H54 (cell line): ENCODE results near the gene LTBP1.

Experiments used
- DNase-seq: peaks from one replicate; pipeline ENCODE4 v3.0.0; 2011; ENCODE audit warnings: low spot score, mixed read lengths; ENCODE audit not compliant: insufficient read length
- FAIRE-seq: peaks from 3 replicates; lab custom pipeline; 2011; peaks lifted over from hg19 to GRCh38; lab: Jason Lieb, UNC
- POLR2A ChIP-seq: IDR thresholded peaks from 2 replicates; pipeline ENCODE4 v1.6.1; 2011; ENCODE audit warnings: low read depth, mild to moderate bottlenecking, low read length

The LTBP1 gene

DNA sequence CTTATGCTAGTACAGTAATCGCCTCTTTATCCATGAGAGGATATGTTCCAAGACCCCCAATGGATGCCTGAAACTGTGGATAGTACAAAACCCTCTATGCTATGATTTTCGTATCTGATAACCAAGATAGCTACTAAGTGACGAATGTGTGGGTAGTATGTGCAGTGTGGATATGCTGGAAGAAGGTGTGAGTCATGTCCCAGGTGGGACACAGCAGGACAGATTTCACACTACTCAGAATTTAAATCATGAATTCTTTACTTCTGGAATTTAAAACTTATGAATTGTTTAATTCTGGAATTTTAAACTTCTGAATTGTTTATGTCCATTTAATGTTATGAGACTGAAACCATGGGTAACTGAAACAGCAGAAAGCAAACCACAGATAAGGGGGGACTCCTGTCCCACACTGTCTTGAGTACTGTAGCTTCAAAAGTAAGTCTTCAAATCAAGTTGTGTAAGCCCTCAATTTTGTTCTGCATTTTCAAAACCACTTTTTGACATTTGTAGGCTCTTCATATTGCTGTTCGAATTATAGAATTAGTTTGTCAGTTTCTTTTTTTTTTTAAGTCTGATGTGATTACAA lies 116.0 kb downstream of the LTBP1 start:
- no peak for DNase-seq
- no peak for TF ChIP-seq POLR2A
- FAIRE-seq, result peak; percentile 23

DNA sequence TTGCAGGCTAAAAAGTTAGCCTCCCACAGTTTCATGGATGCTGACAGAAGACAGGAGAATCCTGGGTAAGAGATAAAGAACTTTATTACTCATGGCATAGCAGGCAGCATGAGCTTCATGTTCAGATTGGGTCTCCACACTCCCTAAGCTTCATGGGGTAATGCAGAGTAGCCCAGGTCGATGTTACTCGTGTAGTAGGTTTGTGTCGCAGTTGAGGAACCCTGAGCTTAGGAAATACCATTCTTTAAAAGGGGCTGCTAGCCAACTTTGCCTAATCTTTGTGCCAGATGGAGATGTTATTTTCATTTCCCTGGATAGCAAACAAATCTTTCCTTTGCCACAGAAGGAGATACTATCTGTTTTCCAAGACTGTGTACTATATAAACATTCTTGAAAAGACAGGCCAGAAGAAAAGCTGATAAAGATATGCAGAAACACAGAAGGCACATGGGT lies 117.6 kb downstream of the LTBP1 start:
- FAIRE-seq (no peak), DNase-seq (no peak)
- no peak for TF ChIP-seq POLR2A

DNA sequence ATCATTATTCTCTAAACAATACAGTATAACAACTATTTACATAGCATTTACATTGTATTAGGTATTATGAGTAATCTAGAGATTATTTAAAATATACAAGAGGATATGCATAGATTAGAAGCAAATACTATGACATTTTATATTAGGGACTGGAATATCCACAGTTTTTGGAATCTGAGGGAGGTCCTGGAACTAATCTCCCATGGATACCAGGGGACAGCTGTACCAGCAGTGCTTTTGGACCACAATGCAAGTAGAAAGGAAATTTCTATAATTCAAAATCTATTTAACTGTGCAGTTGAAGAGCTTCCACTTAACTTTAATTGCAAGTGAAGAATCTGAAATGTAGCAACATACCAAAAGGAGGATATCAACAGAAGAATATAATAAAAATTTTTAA lies 120.8 kb downstream of the LTBP1 start:
- DNase-seq (no peak), FAIRE-seq (no peak)
- no peak for TF ChIP-seq POLR2A

DNA sequence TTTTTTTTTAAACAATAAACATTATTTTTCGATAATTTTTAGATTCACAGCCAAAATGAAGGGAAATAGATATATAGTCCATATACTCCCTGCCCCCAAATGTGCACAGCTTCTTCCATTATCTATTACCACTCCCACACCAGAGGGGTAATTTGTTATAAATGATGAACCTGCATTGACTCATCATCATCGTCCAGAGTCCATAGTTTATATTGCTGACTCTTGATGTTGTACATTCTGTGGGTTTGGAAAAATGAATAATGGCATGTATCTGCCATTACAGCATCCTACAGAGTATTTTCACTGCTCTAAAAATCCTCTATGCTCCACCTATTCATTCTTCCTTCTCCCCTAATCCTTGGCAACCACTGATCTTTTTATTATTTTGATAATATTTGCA lies 121.5 kb downstream of the LTBP1 start:
- FAIRE-seq, result peak; percentile 92
- TF ChIP-seq POLR2A, result no peak

DNA sequence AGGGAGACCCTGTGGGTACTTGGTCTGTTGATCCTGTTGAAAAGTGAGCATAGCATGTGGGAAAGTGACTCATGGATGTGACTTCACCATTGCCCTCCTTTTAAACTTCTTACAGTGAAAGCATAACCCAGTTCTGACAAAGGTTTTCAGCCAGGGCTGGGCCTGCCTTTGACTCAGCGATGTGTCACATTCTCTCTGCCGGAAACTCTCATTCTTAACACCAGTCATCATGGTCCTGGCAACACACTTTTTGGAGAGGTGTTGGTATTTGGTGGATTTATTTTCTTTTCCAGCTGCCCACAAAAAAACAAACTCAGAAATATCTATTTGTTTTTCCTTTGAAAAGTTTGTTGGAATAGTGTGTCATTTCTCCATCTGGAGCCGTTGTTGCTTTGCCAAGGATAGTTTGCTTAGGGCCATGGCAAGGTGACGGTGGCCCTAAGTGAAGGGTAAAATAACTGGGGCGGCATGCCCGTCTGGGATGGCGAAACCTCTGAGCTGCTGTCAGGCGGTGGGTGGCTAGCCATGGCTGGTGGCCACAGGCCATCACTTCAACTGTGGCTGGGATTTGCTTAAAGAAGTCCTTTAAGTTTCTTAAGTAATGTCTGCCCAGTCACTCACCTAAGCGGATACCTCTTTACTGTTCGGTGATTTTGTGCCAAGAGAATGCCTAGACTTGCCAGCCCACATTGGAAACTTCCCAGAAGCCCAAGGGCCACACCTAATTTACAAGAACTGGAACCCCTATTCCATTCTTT lies 123.3 kb downstream of the LTBP1 start:
- no peak for TF ChIP-seq POLR2A
- FAIRE-seq (peak; percentile 99), DNase-seq (peak; percentile 74)

More for the DNA sequence above, 121.5 kb downstream of the LTBP1 start:
- DNase-seq, result peak; percentile 16

DNA sequence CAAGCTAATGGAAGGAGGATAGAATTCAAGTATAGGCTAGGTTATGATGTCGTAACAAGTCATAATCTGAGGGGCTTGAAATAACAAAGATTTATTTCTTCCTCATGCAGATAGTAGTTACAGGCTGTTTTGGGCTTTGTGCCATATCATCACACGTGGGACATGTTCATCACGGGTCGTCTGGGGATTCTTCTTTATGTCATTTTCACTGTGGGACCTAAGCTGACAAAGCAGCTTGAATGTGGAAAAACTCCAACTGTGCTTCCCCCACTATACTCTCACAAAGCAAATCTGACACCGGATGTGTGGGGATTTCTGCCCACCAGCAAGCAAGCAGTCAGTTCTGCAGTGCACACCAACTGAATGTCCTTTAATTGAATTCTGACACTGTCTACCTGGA lies 124.8 kb downstream of the LTBP1 start:
- TF ChIP-seq POLR2A, result no peak
- no peak for FAIRE-seq
- no peak for DNase-seq

DNA sequence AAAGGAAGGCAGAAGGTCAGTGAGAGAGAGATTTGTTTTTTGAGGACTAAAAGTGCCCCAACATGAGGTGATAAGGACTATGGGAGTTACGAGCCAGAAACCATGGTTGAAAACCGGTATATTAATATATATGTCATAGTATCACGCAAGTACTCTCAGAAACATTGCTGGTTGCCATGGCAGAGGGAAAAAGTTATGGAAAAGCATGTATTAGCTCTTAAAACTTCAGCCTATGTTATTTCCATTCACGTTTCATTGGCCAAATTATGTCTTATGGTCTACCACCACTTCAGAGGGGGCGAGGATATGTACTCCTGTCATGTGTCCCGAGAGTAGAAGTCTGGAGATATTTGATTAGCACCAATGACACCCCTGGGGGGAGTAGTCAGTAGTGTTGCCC lies 125.9 kb downstream of the LTBP1 start:
- no peak for TF ChIP-seq POLR2A
- no peak for FAIRE-seq
- no peak for DNase-seq

DNA sequence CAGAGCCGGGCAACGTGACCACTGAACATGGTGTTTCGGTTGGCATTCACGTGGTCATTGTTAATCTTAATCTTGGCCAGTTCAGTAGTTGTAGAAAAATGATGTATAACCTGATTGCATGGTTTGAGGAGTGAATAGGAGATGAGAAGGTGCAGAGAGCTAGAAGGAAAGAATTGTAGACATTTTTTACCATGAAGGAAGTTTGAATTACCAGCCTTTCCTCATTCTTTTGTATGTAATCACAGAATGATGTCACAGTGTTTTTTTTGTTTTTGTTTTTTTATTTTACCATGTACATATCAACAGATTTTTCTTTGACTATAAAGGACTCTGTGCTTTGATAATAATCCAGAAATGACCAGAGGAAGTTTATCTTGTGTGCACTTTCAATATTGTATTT lies 126.3 kb downstream of the LTBP1 start:
- no peak for FAIRE-seq
- no peak for TF ChIP-seq POLR2A
- DNase-seq, result no peak

DNA sequence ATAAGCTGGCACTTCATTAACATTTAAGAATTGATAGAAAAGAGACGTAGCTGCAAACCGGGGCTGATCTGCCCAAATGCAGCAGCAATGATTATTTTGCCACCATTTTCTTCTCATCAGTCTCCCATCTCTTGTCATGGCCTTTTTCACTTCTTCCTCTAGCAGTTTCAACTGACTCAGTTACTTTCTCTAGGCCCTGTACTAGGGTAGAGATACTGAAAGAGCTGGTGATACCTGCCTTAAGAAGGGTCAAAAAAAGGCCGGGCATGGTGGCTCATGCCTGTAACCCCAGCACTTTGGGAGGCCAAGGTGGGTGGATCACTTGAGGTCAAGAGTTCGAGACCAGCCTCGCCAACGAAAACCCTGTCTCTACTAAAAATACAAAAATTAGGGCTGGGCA lies 127.4 kb downstream of the LTBP1 start:
- TF ChIP-seq POLR2A, result no peak
- DNase-seq (no peak), FAIRE-seq (no peak)

DNA sequence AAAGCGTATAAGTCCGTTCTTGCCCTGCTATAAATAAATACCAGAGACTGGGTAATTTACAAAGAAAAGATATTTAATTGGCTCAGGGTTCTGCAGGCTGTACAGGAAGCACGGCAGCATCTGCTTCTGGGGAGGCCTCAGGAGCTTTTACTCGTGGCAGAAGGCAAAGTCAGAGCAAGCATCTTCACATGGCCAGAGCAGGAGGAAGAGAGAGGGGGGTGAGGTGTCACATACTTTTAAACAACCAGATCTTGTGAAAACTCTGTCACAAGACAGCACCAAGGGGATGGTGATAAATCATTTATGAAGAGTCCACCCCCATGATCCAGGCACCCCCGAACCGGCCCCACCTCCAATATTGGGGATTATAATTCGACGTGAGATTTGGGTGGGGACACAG lies 130.6 kb downstream of the LTBP1 start:
- no peak for FAIRE-seq
- no peak for TF ChIP-seq POLR2A
- no peak for DNase-seq

DNA sequence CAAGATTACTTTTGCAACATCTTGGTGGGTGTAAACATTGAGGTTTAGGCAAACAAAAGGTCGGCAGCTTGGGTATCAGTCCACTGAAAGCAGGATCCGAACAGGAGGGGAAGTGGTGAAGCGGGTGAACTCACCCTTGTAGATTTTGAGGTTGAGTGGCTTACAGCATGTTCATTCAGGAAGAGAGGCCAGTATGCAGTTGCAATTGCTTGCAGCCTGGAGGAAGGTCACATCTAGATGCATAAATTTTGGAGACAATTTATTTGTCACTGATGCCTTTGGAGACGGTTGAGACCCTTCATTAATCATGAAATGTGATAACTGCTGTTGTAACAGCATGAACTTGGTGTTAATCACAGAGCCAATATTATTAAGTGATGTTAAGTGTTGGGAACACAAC lies 131.1 kb downstream of the LTBP1 start:
- no peak for TF ChIP-seq POLR2A
- FAIRE-seq (no peak), DNase-seq (no peak)

DNA sequence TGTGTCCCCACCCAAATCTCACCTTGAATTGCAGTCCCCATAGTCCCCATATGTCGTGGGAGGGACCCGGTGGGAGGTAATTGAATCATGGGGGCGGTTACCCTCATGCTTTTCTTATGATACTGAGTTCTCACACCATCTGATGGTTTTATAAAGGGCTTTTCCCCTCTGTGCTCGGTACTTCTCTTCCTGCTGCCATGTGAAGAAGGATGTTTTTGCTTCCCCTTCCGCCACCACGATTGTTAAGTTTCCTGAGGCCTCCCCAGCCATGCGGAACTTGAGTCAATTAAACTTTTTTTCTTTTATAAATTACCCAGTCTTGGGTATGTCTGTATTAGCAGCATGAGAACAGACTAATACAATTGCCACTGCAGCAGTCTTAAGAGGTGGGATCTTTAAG lies 134.9 kb downstream of the LTBP1 start:
- TF ChIP-seq POLR2A, result no peak
- no peak for FAIRE-seq
- DNase-seq, result no peak

DNA sequence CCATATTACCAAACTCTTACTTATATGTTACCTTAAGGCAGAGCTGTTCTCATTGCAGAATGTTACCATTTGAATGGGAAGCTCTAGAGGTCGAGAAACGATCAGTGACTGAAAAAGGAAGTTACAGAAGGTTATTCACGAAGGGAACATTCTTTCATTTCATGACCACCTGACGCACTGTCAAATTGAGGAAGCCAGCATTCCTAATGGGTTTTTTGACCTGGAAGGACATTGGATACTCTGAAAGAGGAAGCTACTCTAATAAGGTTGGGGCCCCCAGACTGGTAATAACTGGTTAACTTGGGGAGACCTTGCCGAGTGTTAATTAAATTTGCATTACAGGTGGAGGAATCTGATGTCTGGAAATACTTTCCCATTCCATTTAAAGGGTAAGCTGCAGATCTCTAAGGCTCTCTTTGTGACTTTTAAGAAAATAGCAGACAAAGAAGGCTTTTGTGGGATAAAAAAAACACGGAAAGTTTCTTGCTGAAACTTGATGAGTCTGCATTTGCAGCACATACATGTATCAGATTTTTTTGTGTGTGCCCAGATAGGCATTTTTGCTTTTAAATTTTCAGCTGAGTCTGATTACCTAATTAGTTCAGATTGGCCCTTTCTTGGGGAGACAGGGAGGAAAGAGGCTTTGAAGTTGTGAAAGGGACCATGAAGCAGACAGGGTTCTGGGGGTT lies 137.1 kb downstream of the LTBP1 start:
- DNase-seq (no peak), FAIRE-seq (no peak)
- TF ChIP-seq POLR2A, result no peak

DNA sequence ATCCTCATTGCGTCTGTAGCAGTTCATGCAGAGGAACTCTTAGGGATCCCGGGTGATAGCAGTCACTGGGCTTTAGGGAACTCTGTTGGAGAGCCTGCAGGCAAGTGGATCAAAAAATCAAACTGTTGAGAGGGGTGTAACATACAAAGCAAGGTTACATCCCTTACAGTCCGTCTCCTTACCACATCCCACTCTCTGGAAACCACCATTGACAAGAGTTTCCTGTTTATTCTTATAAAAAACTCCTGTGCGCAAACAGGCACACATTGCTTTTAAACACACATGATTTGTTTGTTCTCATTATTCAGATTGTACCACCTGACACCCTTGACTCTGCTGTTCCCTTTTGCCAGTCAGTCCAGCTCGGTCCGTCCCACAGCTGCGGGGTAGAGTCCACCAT lies 137.7 kb downstream of the LTBP1 start:
- TF ChIP-seq POLR2A, result no peak

More for the DNA sequence above, 137.7 kb downstream of the LTBP1 start:
- FAIRE-seq (no peak), DNase-seq (no peak)
